ENCODE measurements around the gene DGAT2. TPM values are rescaled to one million over a fixed set of nuclear protein-coding genes. Genes with fewer than 3 reads are reported as not detected.

The DGAT2 gene
- total RNA-seq, 1 experiment from 2014 or later, result 2.8 TPM

- H3K36me3 Mint-ChIP-seq (ENCODE audit: insufficient read depth in 1 of 3, low read depth in 3 of 3), result no peaks in the 10 kb centered on the region; a peak in 2 of 7 replicates
- Histone ChIP-seq H2BK120ac (ENCODE audit: low read depth, low read length, poor library complexity, severe bottlenecking) (no peak overlapping the region), H3K14ac (ENCODE audit: insufficient read depth, low read length) (no peak overlapping the region), H3K4me1 (ENCODE audit: insufficient read depth, low read length) (no peaks in the 10 kb centered on the region), H3K79me2 (ENCODE audit: insufficient read depth, low read length) (no peaks in the 10 kb centered on the region), H3K27ac (ENCODE audit: insufficient read length, low read depth, low read length) (no peak overlapping the region), H2AK5ac (ENCODE audit: insufficient read length, low read length) (no peak overlapping the region), H3K27me3 (ENCODE audit: insufficient read depth, low read length) (no peaks in the 10 kb centered on the region), H2BK5ac (ENCODE audit: insufficient read length, low read length) (no peak overlapping the region), H3K23ac (ENCODE audit: insufficient read length, low read depth, low read length) (no peak overlapping the region), H3K23me2 (ENCODE audit: insufficient read length, low read depth, low read length, poor library complexity, severe bottlenecking) (no peaks in the 10 kb centered on the region), H3K4me2 (ENCODE audit: insufficient read depth, insufficient read length, low read length) (no peak overlapping the region), H4K20me1 (ENCODE audit: control insufficient read depth, insufficient read depth, insufficient read length) (no peaks in the 10 kb centered on the region), H3K79me1 (ENCODE audit: insufficient read depth, low read depth, low read length, poor library complexity, severe bottlenecking) (no peaks in the 10 kb centered on the region), H3K9ac (ENCODE audit: extremely low read depth, insufficient read length, low read length) (no peak overlapping the region), H3K4ac (ENCODE audit: low read depth, low read length) (no peak overlapping the region), H3K18ac (ENCODE audit: insufficient read length, low read depth, low read length) (no peak overlapping the region), H3K9me3 (ENCODE audit: control insufficient read depth, low read depth, low read length) (no peaks in the 10 kb centered on the region), H2AFZ (ENCODE audit: low read length) (no peak overlapping the region), H4K91ac (ENCODE audit: insufficient read length, low read depth, low read length) (no peak overlapping the region), H3T11ph (ENCODE audit: low read length) (no peak overlapping the region), H4K8ac (replicated peaks; ENCODE audit: insufficient read length, low read depth, low read length) (no peak overlapping the region), H3K56ac (ENCODE audit: insufficient read length, low read depth, low read length) (no peak overlapping the region), H2BK20ac (ENCODE audit: low read depth, low read length, poor library complexity, severe bottlenecking) (no peak overlapping the region), H2BK15ac (ENCODE audit: low read depth, low read length) (no peak overlapping the region), H2BK12ac (ENCODE audit: insufficient read length, low read depth, low read length) (no peak overlapping the region), H4K5ac (ENCODE audit: insufficient read length, low read depth, low read length) (no peak overlapping the region)
- no peaks in the 10 kb centered on the region; a peak in 1 of 5 replicates for H3K9me3 Mint-ChIP-seq
- no CpG with 5 or more reads among the region's 4 CpGs for WGBS (ENCODE audit: extremely low coverage, insufficient read length, low lambda C conversion rate)
- no peak for TF ChIP-seq CTCF (conservative IDR thresholded peaks at IDR 0.05)
- H3K4me3 Mint-ChIP-seq, result no peak overlapping the region
- no peak overlapping the region for H3K27ac Mint-ChIP-seq
- peaks cover 38% of the 10 kb centered on the region for H3K27me3 Mint-ChIP-seq (ENCODE audit: low read depth)
- DNase-seq, result no peak
- peaks cover 15 to 23% of the 10 kb centered on the region in 2 experiments for H3K4me1 Mint-ChIP-seq
Observed at GRCh38 chr11:75776546-75776945, 8.0 kb downstream of the DGAT2 start.
